SK-N-SH (cell line): ENCODE measurements around the gene SCOC. TPM values are rescaled to one million over a fixed set of nuclear protein-coding genes. Genes with fewer than 3 reads are reported as not detected.

Source experiments
- CTCF ChIA-PET: fragments of 300-600, 350-600 bp; formaldehyde crosslinking; extraction: SDS; loops from one replicate; lab custom pipeline; 2021; lab: Yijun Ruan, JAX
- POLR2A ChIA-PET: fragments of 350-600 bp; sonication (Branson Sonifier 250); formaldehyde crosslinking; extraction: SDS; loops from one replicate; lab custom pipeline; 2020; ENCODE audit warnings: antibody characterized with exemption, inconsistent platforms; lab: Yijun Ruan, JAX
- DNase-seq: peaks from one replicate; pipeline ENCODE4 v3.0.0; 2012
- H2AFZ ChIP-seq: fragments of 200-600 bp; sonication (generic); 2 replicates; pipeline ENCODE4 v1.8.1; 2016; ENCODE audit warnings: antibody characterized with exemption, mild to moderate bottlenecking, low read depth
- H3F3A ChIP-seq: fragments of 200-600 bp; sonication (generic); replicated peaks from 2 replicates; pipeline ENCODE3; 2016; ENCODE audit warnings: antibody characterized with exemption, mild to moderate bottlenecking; ENCODE audit not compliant: insufficient read depth
- H3K27ac ChIP-seq, 2 experiments: fragments of 200-500 bp in 1 of 2; fragments of 200-600 bp in 1 of 2; sonication (Bioruptor generic) in 1 of 2; sonication (generic), shearing (Covaris generic) in 1 of 2; 2 replicates each; pipeline versions ENCODE4 v1.5.1 to v1.6.1; 2014 to 2016; ENCODE audit warnings: low read depth in 2 of 2, inconsistent platforms in 1 of 2, low read length in 1 of 2, mild to moderate bottlenecking in 1 of 2, mixed read lengths in 1 of 2
- H3K27me3 ChIP-seq: fragments of 200-600 bp; sonication (generic), shearing (Covaris generic); 2 replicates; pipeline ENCODE4 v1.6.1; 2016; ENCODE audit warnings: mixed run types; ENCODE audit not compliant: insufficient read depth
- H3K36me3 ChIP-seq, 2 experiments: fragments of 200-500 bp in 1 of 2; fragments of 200-600 bp in 1 of 2; sonication (Bioruptor generic) in 1 of 2; sonication (generic) in 1 of 2; replicated peaks in 1 of 2; 2 replicates each; pipeline versions ENCODE3 to v1.5.1; 2014 to 2016; ENCODE audit warnings: low read length in 1 of 2, mild to moderate bottlenecking in 1 of 2; ENCODE audit not compliant: insufficient read depth in 2 of 2, control insufficient read depth in 1 of 2
- H3K4me1 ChIP-seq, 2 experiments: fragments of 200-500 bp in 1 of 2; fragments of 200-600 bp in 1 of 2; sonication (Bioruptor generic) in 1 of 2; sonication (generic), shearing (Covaris generic) in 1 of 2; 2 replicates each; pipeline versions ENCODE4 v1.5.1 to v1.6.1; 2014 to 2016; ENCODE audit warnings: low read depth in 1 of 2, low read length in 1 of 2, mixed run types in 1 of 2; ENCODE audit not compliant: insufficient read depth in 2 of 2, control insufficient read depth in 1 of 2
- H3K4me2 ChIP-seq: fragments of 200-600 bp; sonication (generic), shearing (Covaris generic); 2 replicates; pipeline ENCODE4 v1.6.1; 2017; ENCODE audit warnings: mixed run types
- H3K4me3 ChIP-seq, 2 experiments: fragments of 200-500 bp in 1 of 2; fragments of 200-600 bp in 1 of 2; sonication (Bioruptor generic) in 1 of 2; sonication (generic), shearing (Covaris generic) in 1 of 2; 2 replicates each; pipeline versions ENCODE4 v1.5.1 to v1.8.1; 2014 to 2016; ENCODE audit warnings: low read depth in 2 of 2, inconsistent platforms in 1 of 2, low read length in 1 of 2, mild to moderate bottlenecking in 1 of 2, mixed read lengths in 1 of 2, moderate library complexity in 1 of 2
- H3K79me2 ChIP-seq: fragments of 200-600 bp; sonication (generic); 2 replicates; pipeline ENCODE4 v1.8.1; 2017; ENCODE audit warnings: mild to moderate bottlenecking; ENCODE audit not compliant: insufficient read depth
- H3K9ac ChIP-seq: fragments of 200-600 bp; sonication (generic); 2 replicates; pipeline ENCODE4 v1.6.1; 2017; ENCODE audit warnings: mixed run types
- H3K9me2 ChIP-seq: fragments of 200-600 bp; sonication (generic); 2 replicates; pipeline ENCODE4 v1.6.1; 2017; ENCODE audit warnings: mixed run types
- H3K9me3 ChIP-seq: fragments of 200-600 bp; sonication (generic); 2 replicates; pipeline ENCODE4 v1.6.1; 2017; ENCODE audit warnings: mixed run types, mild to moderate bottlenecking, moderate library complexity
- H4K20me1 ChIP-seq: fragments of 200-600 bp; sonication (generic); 2 replicates; pipeline ENCODE4 v1.6.1; 2017; ENCODE audit warnings: mild to moderate bottlenecking, mixed run types; ENCODE audit not compliant: insufficient read depth
- CHD2 ChIP-seq: fragments of 150-350 bp; IDR thresholded peaks from 2 replicates; pipeline ENCODE4 v1.6.1; 2018; ENCODE audit warnings: low read length; ENCODE audit not compliant: partially characterized antibody
- ELF1 ChIP-seq: IDR thresholded peaks from 2 replicates; pipeline ENCODE4 v1.4.0; 2012
- EP300 ChIP-seq, 2 experiments: IDR thresholded peaks; 2 replicates each; pipeline versions ENCODE4 v1.4.0 to v1.6.1; 2012; ENCODE audit warnings: borderline replicate concordance in 1 of 2, low read depth in 1 of 2, low read length in 1 of 2
- FOSL2 ChIP-seq: IDR thresholded peaks from 2 replicates; pipeline ENCODE4 v1.4.0; 2012; ENCODE audit warnings: low read depth, mild to moderate bottlenecking, moderate library complexity, borderline replicate concordance
- FOXJ3 ChIP-seq: sonication (generic); formaldehyde crosslinking; IDR thresholded peaks from 2 replicates; pipeline ENCODE4 v1.5.1; 2020; ENCODE audit warnings: mild to moderate bottlenecking, missing genetic modification reagents
- MXI1 ChIP-seq: IDR thresholded peaks from 2 replicates; pipeline ENCODE4 v1.6.1; 2012; ENCODE audit warnings: mild to moderate bottlenecking, low read depth, low read length, improper control_type of control experiment
- NFIC ChIP-seq: IDR thresholded peaks from 2 replicates; pipeline ENCODE4 v1.4.0; 2012; ENCODE audit warnings: borderline replicate concordance
- NRF1 ChIP-seq: IDR thresholded peaks from 2 replicates; pipeline ENCODE4 v1.6.1; 2012; ENCODE audit warnings: low read depth, mild to moderate bottlenecking, low read length
- POLR2AphosphoS5 ChIP-seq: IDR thresholded peaks from 2 replicates; pipeline ENCODE4 v1.6.1; 2012; ENCODE audit warnings: low read depth, low read length
- RAD21 ChIP-seq: IDR thresholded peaks from 2 replicates; pipeline ENCODE4 v1.6.1; 2012; ENCODE audit warnings: mild to moderate bottlenecking, low read length
- RCOR1 ChIP-seq: fragments of 150-350 bp; IDR thresholded peaks from 2 replicates; pipeline ENCODE4 v1.6.1; 2017; ENCODE audit warnings: antibody characterized with exemption, low read length
- RFX5 ChIP-seq: IDR thresholded peaks from 2 replicates; pipeline ENCODE4 v1.6.1; 2012; ENCODE audit warnings: mild to moderate bottlenecking, improper control_type of control experiment, low read length
- RXRA ChIP-seq: IDR thresholded peaks from 2 replicates; pipeline ENCODE4 v1.4.0; 2012; ENCODE audit warnings: low read depth, mild to moderate bottlenecking, borderline replicate concordance
- SIN3A ChIP-seq: IDR thresholded peaks from 2 replicates; pipeline ENCODE4 v1.6.1; 2012; ENCODE audit warnings: low read depth, mild to moderate bottlenecking, low read length, moderate library complexity, borderline replicate concordance
- TEAD4 ChIP-seq: IDR thresholded peaks from 2 replicates; pipeline ENCODE4 v1.4.0; 2012; ENCODE audit warnings: mild to moderate bottlenecking, borderline replicate concordance; ENCODE audit not compliant: insufficient read depth
- WGBS: methylation state at CpG from one replicate; pipeline ENCODE4 v1.1.6; 2017; ENCODE audit warnings: low lambda C conversion rate; 5-methylcytosine and 5-hydroxymethylcytosine counted together
- polyA plus RNA-seq, 3 experiments: library from polyadenylated mRNA; depleted of rRNA; stranded (reverse); fragments of >200 nt; gene quantifications; 2 replicates each; pipeline ENCODE4 v1.2.3, GENCODE V29; 2012
- TF ChIP-seq, protein P1 (sequence below): IDR thresholded peaks from 2 replicates; pipeline ENCODE4 v1.4.0; 2012; ENCODE audit warnings: low read depth, borderline replicate concordance
- TF ChIP-seq, protein P2 (sequence below): IDR thresholded peaks from 2 replicates; pipeline ENCODE4 v1.4.0; 2012; ENCODE audit warnings: low read depth
- TF ChIP-seq, protein P3 (sequence below): fragments of 150-350 bp; IDR thresholded peaks from 2 replicates; pipeline ENCODE4 v1.6.1; 2016; ENCODE audit warnings: mild to moderate bottlenecking, low read depth, low read length

SCOC gene
- polyA plus RNA-seq, 1 of the 3 experiments (the other 2 are of a cell fraction), result 16.0 TPM

DNA sequence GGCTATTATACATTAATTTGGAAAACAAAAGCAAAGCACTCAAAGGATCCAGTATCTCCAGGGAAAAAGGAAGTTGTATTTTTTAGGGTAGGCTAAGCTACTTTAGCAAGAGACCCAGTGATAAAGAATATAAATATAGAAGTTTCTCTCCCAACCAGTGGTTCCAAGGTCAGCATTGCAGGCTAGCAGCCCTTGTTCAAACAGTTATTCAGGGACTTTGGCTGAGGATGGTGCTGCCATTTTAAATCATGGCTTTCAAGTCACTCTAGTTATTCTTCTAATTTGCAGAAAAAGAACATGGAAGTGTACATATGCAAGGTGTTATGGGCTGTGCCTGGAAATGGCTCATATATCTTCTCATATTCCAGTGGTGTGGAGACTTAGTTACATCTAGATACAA, 9.3 kb downstream of the SCOC start:
- Histone ChIP-seq H3K4me1 (peaks cover 0 to under 1% of the 10 kb centered on the region in 2 experiments; a peak in 2 of 4 replicates), H3K9ac (no peak overlapping the region), H3K9me2 (no peaks in the 10 kb centered on the region; the same call in 1 of the 2 replicates), H3K9me3 (no peaks in the 10 kb centered on the region), H3K27me3 (no peaks in the 10 kb centered on the region), H3K4me3 (no peak overlapping the region), H3F3A (no peaks in the 10 kb centered on the region), H3K4me2 (no peak overlapping the region), H3K36me3 (peaks cover 29 to 36% of the 10 kb centered on the region in 2 experiments), H3K79me2 (peaks cover 41% of the 10 kb centered on the region), H2AFZ (no peak overlapping the region), H4K20me1 (peaks cover 5% of the 10 kb centered on the region), H3K27ac (no peak overlapping the region)
- DNase-seq, result no peak
- TF ChIP-seq NFIC (no peak), RXRA (no peak), POLR2AphosphoS5 (no peak), TEAD4 (no peak), CHD2 (no peak), FOXJ3 (CRISPR knock-in tag) (no peak), SIN3A (no peak), EP300 (IDR thresholded peaks at IDR 0.05; ENCODE audit: borderline replicate concordance in 1 of 2, low read depth in 1 of 2, low read length in 1 of 2) (no peak), NRF1 (no peak), RFX5 (no peak)
- ChIA-PET CTCF (interaction anchor here (0.6 to 1.6 kb wide), 4 partner anchors 10 to 227 kb away, joined by 3 to 4 read pairs (median 4); no protein-coding TSS in a partner anchor), POLR2A (interaction anchor here (1.8 kb wide), 1 partner anchor 10 kb away, joined by 5 read pairs; the partner anchor contains the start of gene SCOC)

DNA sequence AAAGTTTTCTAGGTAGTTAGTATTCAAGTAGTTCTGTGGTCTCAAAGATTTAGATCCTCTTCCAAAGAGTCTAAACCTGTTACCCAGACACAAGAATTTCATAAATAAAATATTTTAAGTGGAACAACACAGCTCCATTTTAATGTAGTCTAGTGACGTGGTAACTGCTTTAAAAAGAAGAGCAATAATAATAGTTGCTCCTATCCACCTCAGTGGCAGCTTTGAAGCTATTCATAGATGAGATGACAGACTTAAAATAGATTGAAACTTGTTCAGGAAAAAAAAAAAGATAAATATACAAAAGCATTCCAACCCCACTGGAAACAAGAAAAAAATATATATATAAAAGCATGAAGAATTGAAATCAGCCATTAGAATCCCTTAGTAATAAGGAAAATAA, 14.6 kb downstream of the SCOC start:
- Histone ChIP-seq H3K27me3 (no peaks in the 10 kb centered on the region), H3K9me3 (no peaks in the 10 kb centered on the region), H3K9ac (no peak overlapping the region), H4K20me1 (no peaks in the 10 kb centered on the region), H3K79me2 (no peaks in the 10 kb centered on the region), H3K9me2 (no peaks in the 10 kb centered on the region), H3K4me2 (no peak overlapping the region), H2AFZ (no peak overlapping the region), H3F3A (no peaks in the 10 kb centered on the region), H3K27ac (no peak overlapping the region), H3K36me3 (peaks cover 0 to 8% of the 10 kb centered on the region in 2 experiments), H3K4me3 (no peak overlapping the region), H3K4me1 (no peaks in the 10 kb centered on the region)
- POLR2A ChIA-PET, result no interaction called here
- CTCF ChIA-PET, result interaction anchor here (1.3 to 2.6 kb wide), 3 partner anchors 15 to 39 kb away, joined by 4 to 7 read pairs (median 5); partner anchors contain the start of genes CLGN and SCOC
- DNase-seq, result no peak
- 96% methylated on average over 1 of the region's 1 CpG for WGBS
- TF ChIP-seq EP300 (IDR thresholded peaks at IDR 0.05; ENCODE audit: borderline replicate concordance in 1 of 2, low read depth in 1 of 2, low read length in 1 of 2) (no peak), ELF1 (no peak), FOSL2 (no peak), NFIC (no peak), MXI1 (no peak), RAD21 (no peak), SIN3A (no peak), RCOR1 (no peak), RXRA (no peak)
- TF ChIP-seq, protein P1, sequence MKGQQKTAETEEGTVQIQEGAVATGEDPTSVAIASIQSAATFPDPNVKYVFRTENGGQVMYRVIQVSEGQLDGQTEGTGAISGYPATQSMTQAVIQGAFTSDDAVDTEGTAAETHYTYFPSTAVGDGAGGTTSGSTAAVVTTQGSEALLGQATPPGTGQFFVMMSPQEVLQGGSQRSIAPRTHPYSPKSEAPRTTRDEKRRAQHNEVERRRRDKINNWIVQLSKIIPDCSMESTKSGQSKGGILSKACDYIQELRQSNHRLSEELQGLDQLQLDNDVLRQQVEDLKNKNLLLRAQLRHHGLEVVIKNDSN, result no peak
- TF ChIP-seq, protein P2, sequence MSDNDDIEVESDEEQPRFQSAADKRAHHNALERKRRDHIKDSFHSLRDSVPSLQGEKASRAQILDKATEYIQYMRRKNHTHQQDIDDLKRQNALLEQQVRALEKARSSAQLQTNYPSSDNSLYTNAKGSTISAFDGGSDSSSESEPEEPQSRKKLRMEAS, result no peak
- TF ChIP-seq, protein P3, sequence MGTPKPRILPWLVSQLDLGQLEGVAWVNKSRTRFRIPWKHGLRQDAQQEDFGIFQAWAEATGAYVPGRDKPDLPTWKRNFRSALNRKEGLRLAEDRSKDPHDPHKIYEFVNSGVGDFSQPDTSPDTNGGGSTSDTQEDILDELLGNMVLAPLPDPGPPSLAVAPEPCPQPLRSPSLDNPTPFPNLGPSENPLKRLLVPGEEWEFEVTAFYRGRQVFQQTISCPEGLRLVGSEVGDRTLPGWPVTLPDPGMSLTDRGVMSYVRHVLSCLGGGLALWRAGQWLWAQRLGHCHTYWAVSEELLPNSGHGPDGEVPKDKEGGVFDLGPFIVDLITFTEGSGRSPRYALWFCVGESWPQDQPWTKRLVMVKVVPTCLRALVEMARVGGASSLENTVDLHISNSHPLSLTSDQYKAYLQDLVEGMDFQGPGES, result no peak
